NCI-H1436 treated with DMSO at 0.1 percent for 48 hours (cell line): ENCODE measurements around the gene OR10V1.
"Not testable (repeated sequence)": the region's sequence is repeated elsewhere in the genome, so short reads cannot be mapped to it uniquely, and the experiment has no call there.

Source experiments
- DNase-seq: peaks from one replicate; lab custom pipeline; 2025; lab: John Stamatoyannopoulos, UW

OR10V1 gene

DNA sequence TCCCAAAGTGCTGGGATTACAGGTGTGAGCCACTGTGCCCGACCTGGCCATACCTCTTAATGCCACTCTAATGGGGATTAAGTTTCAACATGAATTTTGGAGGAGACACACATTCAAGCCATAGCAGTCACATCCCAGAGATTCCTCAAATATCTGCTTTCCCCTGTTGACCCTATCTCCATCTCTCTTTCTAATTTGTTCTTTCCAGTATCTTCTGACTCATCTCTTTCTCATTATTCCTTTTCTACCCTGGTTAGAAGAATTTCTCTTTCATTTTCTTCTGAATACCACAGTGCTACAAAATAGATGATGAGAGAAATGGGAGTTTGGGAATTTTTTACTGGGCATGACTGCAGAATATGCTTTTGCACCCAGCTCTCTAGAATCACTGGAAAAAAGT lies 5.1 kb downstream of the OR10V1 start:
- DNase-seq, result no peak

DNA sequence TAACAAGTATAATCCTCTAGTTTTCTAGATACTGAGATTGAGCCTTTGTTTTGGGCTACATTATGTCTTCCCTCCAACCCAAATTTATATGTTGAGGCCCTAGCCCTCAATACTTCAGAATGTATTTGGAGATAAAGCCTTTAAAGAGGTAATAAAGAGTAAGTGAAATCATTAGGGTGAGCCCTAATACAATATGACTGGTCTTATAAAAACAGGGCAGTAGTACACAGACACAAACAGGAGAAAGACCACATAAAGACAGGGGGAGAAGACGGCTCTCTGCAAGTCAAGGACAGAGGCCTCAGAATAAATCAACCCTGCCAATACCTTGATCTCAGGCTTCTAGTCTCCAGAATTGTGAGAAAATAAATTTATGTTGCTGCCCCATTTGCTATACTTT lies 6.3 kb downstream of the OR10V1 start:
- no peak for DNase-seq

DNA sequence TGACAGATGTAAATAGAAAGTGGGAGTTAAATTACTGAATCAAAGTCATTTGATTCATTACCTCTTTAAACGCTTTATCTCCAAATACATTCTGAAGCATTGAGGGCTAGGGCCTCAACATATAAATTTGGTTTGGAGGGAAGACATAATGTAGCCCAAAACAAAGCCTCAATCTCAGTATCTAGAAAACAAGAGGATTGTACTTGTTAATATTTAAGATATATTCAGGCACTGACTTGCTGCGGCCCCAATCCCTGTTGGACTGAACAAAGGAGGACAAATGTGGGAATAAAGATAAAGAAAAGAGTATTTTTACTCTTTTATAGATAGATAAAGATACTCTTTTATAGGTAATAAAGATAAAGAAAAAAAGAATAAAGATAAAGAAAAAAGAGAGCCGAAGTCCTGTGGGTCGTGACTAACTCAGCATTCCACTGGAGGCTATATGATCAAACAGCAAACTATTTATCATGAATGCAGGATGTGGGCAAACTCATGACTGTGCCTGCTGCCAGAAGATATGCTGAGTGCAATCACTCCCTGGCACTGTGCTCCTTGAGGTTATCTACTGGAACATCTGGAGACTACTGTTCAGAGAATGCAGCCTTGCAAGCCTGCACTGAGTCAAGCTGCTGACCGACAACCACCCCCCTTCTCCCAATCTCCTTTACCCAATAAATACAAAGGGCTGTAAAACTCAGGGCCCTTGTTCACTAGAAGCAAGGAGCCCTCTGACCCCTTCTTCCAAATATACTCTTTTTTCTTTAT lies 6.9 kb downstream of the OR10V1 start:
- no peak for DNase-seq

DNA sequence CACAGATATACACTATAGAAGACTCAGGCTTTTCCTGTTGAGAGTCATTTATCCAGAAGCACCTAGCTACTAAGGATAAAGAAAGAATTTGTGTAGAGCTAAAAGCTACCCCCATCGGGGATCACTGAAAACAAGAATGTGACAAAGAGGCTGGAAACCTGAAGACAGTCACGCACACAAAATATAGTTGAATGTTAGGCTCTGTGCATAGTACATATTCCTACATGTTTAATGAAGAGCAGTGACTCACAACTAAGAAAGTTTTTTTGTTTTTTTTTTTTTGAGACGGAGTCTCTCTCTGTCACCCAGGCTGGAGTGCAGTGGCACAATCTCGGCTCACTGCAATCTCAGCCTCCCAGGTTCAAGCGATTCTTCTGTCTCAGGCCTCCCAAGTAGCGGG lies 8.4 kb downstream of the OR10V1 start:
- DNase-seq, result no peak

DNA sequence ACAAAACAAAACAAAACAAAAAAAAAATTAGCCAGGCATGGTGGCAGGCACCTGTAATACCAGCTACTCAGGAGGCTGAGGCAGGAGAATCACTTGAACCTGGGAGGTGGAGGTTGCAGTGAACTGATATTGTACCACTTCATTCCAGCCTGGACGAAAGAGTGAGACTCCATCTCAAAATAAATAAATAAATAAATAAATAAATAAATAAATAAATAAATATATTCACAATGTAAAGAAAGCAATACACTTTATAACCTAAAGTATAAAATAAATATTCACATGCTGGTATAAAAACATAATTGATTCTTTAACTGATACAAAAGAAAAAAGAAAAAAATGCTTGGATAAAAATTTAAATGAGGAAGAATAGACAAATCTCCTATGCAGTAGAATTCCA lies 10.1 kb downstream of the OR10V1 start:
- not testable (repeated sequence) for DNase-seq

DNA sequence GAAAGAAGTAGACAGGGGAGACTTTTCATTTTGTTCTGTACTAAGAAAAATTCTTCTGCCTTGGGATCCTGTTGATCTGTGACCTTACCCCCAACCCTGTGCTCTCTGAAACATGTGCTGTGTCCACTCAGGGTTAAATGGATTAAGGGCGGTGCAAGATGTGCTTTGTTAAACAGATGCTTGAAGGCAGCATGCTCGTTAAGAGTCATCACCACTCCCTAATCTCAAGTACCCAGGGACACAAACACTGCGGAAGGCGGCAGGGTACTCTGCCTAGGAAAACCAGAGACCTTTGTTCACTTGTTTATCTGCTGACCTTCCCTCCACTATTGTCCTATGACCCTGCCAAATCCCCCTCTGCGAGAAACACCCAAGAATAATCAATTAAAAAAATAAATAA lies 13.5 kb downstream of the OR10V1 start:
- not testable (repeated sequence) for DNase-seq

DNA sequence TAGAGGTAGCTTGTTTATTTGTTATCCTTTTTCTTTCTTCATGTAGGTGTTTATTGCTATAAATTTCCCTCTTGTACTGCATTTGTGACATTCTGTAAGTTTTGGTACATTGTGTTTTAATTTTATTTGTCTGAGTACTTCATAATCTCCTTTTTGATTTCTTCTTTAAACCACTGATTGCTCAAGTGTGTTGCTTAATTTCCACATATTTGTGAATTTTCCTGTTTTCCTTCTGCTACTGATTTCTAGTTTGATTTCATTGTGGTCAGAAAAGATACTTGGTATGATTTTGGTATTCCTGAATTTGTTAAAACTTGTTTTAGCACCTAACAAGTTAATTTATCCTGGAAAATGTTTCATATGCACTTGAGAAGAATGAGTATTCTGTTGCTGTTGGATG lies 15.1 kb downstream of the OR10V1 start:
- no peak for DNase-seq

DNA sequence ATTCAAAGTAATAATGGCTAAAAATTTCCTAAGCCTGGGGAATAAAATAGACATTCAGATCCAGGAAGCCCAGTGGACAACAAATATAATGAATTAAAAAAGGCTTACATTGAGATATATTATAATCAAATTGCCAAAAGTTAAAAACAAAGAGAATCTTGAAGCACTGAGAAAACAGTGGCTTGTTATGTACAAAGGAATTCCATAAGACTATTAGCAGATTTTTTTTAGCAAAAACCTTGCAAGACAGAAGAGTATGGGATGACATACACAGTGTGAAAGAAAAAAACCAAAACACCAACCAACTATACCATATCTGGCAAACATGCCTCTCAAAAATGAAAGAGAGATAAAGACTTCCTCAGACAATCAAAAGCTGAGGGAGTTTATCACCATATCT lies 20.7 kb downstream of the OR10V1 start:
- DNase-seq, result no peak

DNA sequence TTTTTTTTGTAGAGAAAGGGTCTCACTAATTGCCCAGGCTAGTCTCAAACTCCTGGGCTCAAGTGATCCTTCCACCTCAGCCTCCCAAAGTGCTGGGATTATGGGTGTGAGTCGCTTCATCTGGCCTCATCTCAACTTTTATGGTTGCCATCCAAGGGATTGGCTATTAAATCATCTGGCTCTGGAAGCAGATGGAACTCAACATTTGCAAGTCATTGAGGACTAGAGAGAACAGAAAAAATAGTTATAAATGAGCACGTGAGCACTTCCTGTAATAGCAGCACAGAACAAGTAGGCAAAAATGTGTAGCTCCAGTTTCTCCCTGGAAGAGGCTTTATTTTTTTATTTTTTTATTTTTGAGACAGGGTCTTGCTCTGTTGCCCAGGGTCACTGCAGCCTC lies 22.5 kb downstream of the OR10V1 start:
- no peak for DNase-seq

DNA sequence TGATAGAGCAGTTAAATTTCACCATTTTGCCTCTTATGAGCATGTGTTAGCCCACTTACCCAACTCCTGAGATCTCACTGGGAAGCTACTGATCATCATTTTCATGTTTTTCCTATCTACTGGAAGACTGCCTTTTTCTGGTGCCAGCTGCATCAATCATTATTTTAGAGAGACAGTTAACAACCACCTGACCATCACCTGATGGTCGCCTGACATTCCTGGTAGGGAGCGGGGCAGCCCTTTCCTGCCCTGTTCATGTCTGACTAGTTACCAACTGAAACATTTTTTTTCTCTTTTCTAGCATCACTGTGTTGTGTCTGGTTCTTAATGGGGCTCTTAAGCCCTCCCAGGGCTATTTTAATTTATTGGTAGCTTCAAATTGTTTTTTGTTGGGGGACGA lies 24.6 kb downstream of the OR10V1 start:
- no peak for DNase-seq

DNA sequence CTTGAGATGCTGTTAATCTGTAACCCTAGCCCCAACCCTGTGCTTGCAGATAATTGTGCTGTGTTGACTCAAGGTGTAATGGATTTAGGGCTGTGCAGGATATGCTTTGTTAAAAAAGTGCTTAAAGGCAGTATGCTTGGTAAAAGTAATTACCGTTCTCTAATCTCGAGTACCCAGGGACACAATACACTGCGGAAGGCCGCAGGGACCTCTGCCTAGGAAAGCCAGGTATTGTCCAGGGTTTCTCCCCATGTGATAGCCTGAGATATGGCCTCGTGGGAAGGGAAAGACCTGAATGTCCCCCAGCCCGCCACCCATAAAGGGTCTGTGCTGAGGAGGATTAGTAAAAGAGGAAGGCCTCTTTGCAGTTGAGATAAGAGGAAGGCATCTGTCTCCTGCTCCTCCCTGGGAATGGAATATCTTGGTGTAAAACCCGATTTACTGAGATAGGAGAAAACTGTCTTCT lies 32.4 kb downstream of the OR10V1 start:
- peak; percentile 24 for DNase-seq

DNA sequence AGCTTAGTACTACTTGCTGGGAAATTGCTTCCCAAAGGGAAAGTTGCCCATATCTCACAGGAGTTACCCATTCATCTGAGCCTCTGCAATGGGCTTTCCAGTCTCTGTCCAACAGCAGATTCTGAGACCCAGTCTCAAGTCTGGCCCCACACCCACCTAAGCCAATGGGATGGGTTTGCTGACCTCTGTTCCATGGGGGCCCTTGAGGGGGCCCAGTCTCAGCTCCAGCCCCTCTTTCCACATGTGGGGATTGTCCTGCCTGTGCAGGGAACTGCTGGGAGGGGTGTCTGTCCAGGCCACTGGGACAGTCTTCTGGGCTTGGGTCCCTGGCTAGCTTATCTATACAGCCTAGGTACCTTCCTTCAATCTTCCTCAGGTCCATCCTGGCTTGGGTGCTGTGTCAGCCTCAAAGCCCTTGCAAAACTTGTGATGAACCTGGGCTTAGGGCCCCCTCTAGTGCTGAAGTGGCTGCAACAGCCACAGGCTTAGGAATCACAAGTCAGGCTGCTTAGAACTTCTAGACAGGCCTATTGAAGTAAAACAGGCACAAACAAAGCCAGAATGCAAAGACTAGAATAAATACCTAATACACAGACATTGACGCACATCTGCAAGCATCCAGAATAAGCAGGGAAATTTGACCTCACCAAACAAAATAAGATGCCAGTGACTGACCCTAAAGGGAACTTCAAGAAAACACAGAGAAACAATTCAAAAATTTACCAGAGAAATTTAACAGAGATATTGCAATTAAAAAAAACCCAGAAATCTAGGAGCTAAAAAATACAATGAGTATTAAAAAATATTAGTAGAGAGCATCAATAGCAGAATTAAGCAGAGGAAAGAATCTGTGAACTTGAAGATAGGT lies 33.1 kb downstream of the OR10V1 start:
- no peak for DNase-seq

DNA sequence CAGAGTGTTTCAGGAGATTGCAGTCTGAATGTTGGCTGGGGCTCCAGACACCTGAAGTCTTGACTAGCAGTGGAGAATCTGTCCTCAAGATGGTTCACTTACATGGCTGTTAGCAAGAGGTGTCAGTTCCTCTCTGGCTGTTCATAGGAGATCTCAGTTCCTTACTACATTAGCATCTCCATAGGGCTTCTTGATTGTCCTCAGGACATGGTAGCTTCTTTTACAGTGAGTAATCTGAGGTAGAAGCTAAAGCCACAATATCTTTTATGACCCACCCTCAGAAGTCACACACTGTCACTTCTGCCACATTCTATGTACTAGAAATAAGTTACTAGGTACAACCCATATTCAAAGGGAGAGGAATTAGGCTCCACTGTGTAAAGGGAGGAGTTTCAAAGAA lies 34.3 kb downstream of the OR10V1 start:
- DNase-seq, result no peak

DNA sequence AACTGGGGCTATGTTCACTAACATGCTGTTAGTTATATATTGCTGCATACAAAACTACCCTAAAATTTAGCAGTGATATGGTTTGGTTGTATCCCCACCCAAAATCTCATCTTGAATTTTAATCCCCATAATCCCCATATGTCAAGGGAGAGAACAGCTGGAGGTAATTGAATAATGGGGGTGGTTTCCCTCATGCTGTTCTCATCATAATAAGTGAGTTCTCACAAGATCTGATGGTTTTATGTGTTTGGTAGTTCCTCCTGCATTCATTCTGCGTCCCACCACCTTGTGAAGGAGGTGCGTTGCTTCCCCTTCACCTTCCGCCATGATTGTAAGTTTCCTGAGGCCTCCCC lies 34.9 kb downstream of the OR10V1 start:
- DNase-seq, result no peak

DNA sequence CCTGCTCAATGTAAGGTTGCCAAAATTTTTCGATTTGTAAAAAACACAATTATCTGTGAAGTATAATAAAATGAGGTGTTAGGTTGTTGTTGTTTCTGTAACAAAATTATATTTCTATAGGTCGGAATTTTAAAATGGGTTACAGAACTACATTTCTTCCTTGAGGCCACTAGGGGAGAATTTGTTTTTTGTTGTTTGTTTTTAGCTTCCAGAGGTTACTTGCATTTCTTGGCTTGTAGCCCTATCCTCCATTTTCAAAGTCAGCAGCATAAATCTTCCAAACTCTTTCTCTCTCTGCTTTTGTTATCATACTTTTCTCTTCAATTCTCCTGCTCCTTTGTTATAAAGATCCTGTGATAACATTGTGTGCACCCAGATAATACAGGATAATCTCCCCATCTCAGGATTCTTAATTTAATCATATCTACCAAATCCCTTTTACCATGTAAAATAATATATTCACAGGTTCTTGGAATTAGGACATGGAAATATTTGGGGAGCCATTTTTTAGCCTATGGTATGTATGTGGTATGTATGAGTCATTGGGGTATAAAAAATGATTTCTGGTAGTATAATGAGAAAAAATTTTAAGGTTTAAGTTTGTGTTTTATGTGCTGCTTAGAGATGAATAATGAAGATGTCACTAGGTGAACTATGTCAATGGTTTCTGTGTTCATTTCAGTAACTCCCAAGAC lies 35.4 kb downstream of the OR10V1 start:
- DNase-seq, result no peak

DNA sequence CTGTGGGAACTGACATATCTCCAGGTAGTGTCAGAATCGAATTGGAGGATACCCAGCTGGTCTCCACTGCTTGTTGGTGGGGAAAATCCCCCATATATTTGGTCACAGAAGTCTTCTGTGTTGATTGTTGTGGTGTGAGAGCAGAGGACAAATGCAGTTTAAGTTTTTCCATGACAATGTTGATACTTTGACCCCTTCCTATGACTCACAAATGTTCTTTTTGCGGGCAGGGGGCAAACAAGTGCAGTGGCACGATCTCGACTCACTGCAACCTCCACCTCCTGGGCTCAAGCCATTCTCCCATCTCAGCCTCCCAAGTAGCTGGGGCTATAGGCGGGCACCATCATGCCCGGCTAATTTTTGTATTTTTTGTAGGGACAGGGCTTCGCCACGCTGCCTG lies 37.4 kb downstream of the OR10V1 start:
- DNase-seq, result no peak

DNA sequence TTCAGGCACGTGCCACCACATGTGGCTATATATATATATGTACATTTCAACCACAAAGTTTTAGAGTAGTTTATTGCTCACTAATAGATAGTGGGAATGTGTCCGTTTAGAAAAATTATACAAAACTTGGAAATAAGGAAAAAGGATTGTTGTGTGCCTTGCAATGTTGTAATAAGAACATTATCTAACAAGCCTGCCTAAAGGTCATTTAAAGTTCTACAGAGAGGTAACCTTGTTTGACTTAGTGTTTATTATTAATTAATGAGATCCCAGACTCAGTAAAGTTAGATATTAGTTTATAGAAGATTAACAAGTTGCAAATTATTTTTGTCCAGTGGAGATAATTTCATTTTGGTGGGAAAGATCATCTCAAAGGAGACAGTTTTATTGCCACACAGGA lies 39.4 kb downstream of the OR10V1 start:
- DNase-seq, result no peak

DNA sequence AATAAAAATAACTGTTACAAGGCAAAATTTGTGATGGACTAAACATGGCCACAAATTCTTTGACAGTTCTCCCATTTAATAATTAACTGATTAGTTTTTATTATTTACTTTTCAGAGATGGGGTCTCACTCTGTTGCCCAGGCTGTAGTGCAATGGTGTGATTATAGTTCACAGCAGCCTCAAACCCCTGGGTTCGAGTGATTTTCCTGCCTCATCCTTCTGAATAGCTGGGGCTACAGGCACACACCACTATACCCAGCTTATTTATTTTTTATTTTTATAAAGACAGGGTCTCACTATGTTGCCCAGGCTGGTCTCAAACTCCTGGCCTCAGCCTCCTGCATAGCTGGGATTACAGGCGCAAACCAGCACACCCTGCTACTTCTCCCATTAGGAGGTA lies 40.4 kb downstream of the OR10V1 start:
- no peak for DNase-seq

DNA sequence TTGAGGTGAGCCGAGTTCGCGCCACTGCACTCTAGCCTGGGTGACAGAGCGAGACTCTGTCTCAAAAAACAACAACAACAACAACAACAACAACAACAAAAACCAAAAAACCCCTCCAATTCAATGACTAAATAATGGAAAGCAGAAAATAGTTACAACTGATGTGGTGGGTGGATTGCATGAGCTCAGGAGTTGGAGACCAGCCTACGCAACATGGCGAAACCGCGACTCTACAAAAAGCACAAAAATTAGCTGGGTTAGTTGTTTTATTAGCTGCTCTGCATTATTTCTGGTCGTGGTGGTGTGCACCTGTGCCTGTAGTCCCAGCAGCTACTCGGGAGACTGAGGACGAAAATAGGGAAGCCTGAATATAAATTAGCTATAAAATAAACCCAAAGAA lies 42.2 kb downstream of the OR10V1 start:
- DNase-seq, result no peak

DNA sequence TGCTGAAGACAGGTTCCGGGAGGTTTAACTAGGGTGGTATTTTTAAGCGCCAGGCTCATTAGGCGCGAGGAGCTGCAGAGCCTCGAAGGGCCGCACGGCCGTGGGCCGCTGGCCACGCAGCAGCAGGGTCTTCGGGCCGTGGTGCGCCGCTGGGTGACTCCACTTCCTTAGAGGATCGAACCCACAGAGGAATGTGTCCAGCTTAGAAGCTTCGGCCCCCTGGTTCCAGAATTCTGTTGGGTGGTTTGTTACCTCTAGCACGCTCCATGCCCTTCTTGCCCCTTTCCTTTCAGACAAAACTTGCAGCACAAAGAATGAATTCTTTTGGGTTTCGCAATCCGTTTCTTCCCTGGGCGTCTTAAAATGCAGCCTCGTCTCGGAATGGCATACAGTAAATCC lies 44.0 kb downstream of the OR10V1 start:
- no peak for DNase-seq

DNA sequence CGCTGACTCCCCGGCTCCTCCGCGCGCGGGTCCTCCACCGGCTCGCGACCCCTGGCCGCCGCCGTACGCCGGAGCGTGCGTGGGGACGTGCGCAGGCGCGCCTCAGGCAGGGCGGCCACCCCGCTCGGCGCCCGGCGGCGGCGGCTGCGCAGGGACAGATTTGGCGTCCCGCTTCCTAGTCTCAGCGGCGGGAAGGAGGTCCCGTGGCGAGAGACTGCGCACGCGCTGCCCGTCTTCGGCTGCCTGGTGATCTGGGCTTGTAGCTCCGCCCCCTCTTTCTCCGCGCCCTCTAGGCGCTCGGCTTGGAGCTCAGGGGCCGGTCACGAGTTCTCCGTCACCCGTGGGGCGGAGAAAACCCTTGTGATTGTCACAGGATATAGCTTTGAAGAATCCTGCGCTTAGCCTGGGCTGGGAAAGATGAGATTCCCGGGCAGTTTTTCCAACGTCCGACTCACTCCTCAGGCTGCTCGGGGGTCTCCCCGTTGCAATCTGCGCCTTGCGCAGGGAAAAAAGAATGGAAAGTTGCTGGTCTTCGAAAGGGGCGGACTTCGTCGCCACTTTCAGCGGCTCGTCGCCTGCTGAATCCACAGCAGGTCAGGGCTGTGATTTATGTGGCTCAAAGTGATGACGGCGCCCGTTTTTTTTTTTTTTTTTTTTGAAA lies 44.6 kb downstream of the OR10V1 start, which contains the start of gene PATL1:
Gene PATL1, minus strand, starts transcription at position 88 of the 661 bp plus-strand sequence. CDS start 142 bp downstream, outside the sequence.
- DNase-seq, result peak; percentile 89
